ENCODE results near the gene HSPA4.
"Not testable (repeated sequence)": the region's sequence is repeated elsewhere in the genome, so short reads cannot be mapped to it uniquely, and the experiment has no call there.

The HSPA4 gene

GRCh38 chr5:133128066-133128465, 76.3 kb downstream of the HSPA4 start:
- no peak for DNase-seq

- no peak for DNase-seq
Measured at GRCh38 chr5:133129289-133129688, 77.5 kb downstream of the HSPA4 start.

GRCh38 chr5:133129950-133130349, 78.1 kb downstream of the HSPA4 start:
- DNase-seq = no peak

- no peak for DNase-seq
Measured at GRCh38 chr5:133130387-133131118, 78.7 kb downstream of the HSPA4 start.

- DNase-seq = no peak
Measured at GRCh38 chr5:133132717-133133116, 80.9 kb downstream of the HSPA4 start.

- not testable (repeated sequence) for DNase-seq
Measured at GRCh38 chr5:133133241-133133640, 81.4 kb downstream of the HSPA4 start.

GRCh38 chr5:133136890-133137289, 85.1 kb downstream of the HSPA4 start:
- not testable (repeated sequence) for DNase-seq

GRCh38 chr5:133140311-133140710, 88.5 kb downstream of the HSPA4 start:
- DNase-seq = no peak

GRCh38 chr5:133141746-133142145, 89.9 kb downstream of the HSPA4 start:
- DNase-seq = no peak

GRCh38 chr5:133142782-133143181, 91.0 kb downstream of the HSPA4 start:
- no peak for DNase-seq

- DNase-seq = no peak
Measured at GRCh38 chr5:133144245-133144981, 92.6 kb downstream of the HSPA4 start.

GRCh38 chr5:133145436-133146170, 93.8 kb downstream of the HSPA4 start:
- no peak for DNase-seq

GRCh38 chr5:133147411-133147810, 95.6 kb downstream of the HSPA4 start:
- DNase-seq = no peak

GRCh38 chr5:133147815-133148567, 96.2 kb downstream of the HSPA4 start:
- no peak for DNase-seq

GRCh38 chr5:133149345-133149744, 97.5 kb downstream of the HSPA4 start:
- no peak for DNase-seq

GRCh38 chr5:133150909-133151544, 99.2 kb downstream of the HSPA4 start:
- no peak for DNase-seq

- DNase-seq = no peak
Measured at GRCh38 chr5:133154274-133155075, 102.7 kb downstream of the HSPA4 start.

GRCh38 chr5:133155326-133155969, 103.6 kb downstream of the HSPA4 start:
- DNase-seq = no peak

All from effector CD8-positive, alpha-beta T cell (primary cell).